H1 (cell line): ENCODE data around the gene SLC25A27. TPM values are rescaled to one million over a fixed set of nuclear protein-coding genes. Genes with fewer than 3 reads are reported as not detected.

Experiments
- CTCF ChIA-PET: fragments of 300-600 bp; sonication (Branson Sonifier 250); formaldehyde crosslinking; loops from one replicate; lab custom pipeline; 2021; ENCODE audit not compliant: partially characterized antibody; lab: Charles Lee
- POLR2A ChIA-PET: fragments of 300-600 bp; sonication (Branson Sonifier 250); formaldehyde crosslinking; loops from one replicate; lab custom pipeline; 2021; ENCODE audit warnings: inconsistent platforms; ENCODE audit not compliant: partially characterized antibody; lab: Charles Lee
- DNase-seq, 2 experiments: peaks; one replicate each; pipeline versions ENCODE4 v3.0.0 to v3.0.0-alpha.2; 2010 to 2022; ENCODE audit warnings: low spot score in 2 of 2, low read depth in 1 of 2, mixed read lengths in 1 of 2
- FAIRE-seq: peaks from 2 replicates; lab custom pipeline; 2011; peaks lifted over from hg19 to GRCh38; lab: Jason Lieb, UNC
- H2AFZ ChIP-seq: 2 replicates; pipeline ENCODE4 v1.8.1; 2012; ENCODE audit warnings: low read length, inconsistent platforms
- H2AK5ac ChIP-seq: 2 replicates; pipeline ENCODE4 v1.6.1; 2013; ENCODE audit warnings: low read depth, low read length
- H2BK120ac ChIP-seq: replicated peaks from 2 replicates; pipeline ENCODE3; 2013; ENCODE audit warnings: low read depth, low read length, inconsistent platforms
- H2BK12ac ChIP-seq: 2 replicates; pipeline ENCODE4 v1.6.1; 2013; ENCODE audit warnings: low read depth, low read length
- H2BK15ac ChIP-seq: 2 replicates; pipeline ENCODE4 v1.6.1; 2013; ENCODE audit warnings: low read length
- H2BK20ac ChIP-seq: 2 replicates; pipeline ENCODE4 v1.6.1; 2013; ENCODE audit warnings: low read length
- H2BK5ac ChIP-seq: 2 replicates; pipeline ENCODE4 v1.6.1; 2013; ENCODE audit warnings: low read depth, low read length
- H3K14ac ChIP-seq: 2 replicates; pipeline ENCODE4 v1.6.1; 2013; ENCODE audit warnings: inconsistent platforms; ENCODE audit not compliant: insufficient read length
- H3K18ac ChIP-seq: 2 replicates; pipeline ENCODE4 v1.6.1; 2013; ENCODE audit warnings: low read length; ENCODE audit errors: extremely low read depth
- H3K23ac ChIP-seq: 2 replicates; pipeline ENCODE4 v1.6.1; 2013; ENCODE audit warnings: inconsistent platforms; ENCODE audit not compliant: insufficient read length
- H3K23me2 ChIP-seq: 2 replicates; pipeline ENCODE4 v1.6.1; 2013; ENCODE audit warnings: low read depth, low read length
- H3K27ac ChIP-seq: 2 replicates; pipeline ENCODE4 v1.6.1; 2011; ENCODE audit warnings: low read depth, low read length, inconsistent platforms
- H3K27me3 ChIP-seq, 4 experiments: replicated peaks in 1 of 4; 1 replicate in 1 of 4; 2 replicates in 3 of 4; pipeline versions ENCODE4 v1.6.1 to v1.8.1; 2011 to 2013; ENCODE audit warnings: low read length in 3 of 4, mild to moderate bottlenecking in 3 of 4, inconsistent platforms in 2 of 4, mixed read lengths in 2 of 4, moderate library complexity in 1 of 4; ENCODE audit not compliant: control insufficient read depth in 3 of 4, insufficient read depth in 3 of 4; ENCODE audit errors: extremely low read depth in 1 of 4
- H3K36me3 ChIP-seq, 4 experiments: 2 replicates each; pipeline versions ENCODE4 v1.6.1 to v1.8.1; 2011 to 2013; ENCODE audit warnings: mild to moderate bottlenecking in 4 of 4, low read length in 3 of 4, moderate library complexity in 2 of 4, control low read depth in 1 of 4, inconsistent platforms in 1 of 4; ENCODE audit not compliant: insufficient read depth in 4 of 4, control insufficient read depth in 2 of 4
- H3K4ac ChIP-seq: replicated peaks from 2 replicates; pipeline ENCODE3; 2013; ENCODE audit warnings: low read length, low read depth, mixed read lengths, inconsistent platforms; ENCODE audit not compliant: insufficient read length
- H3K4me1 ChIP-seq, 4 experiments: replicated peaks in 1 of 4; 1 replicate in 1 of 4; 2 replicates in 3 of 4; pipeline versions ENCODE4 v1.6.1 to v1.8.1; 2011 to 2013; ENCODE audit warnings: low read length in 3 of 4, inconsistent platforms in 2 of 4, mixed read lengths in 1 of 4; ENCODE audit not compliant: insufficient read depth in 4 of 4, control insufficient read depth in 3 of 4
- H3K4me2 ChIP-seq, 2 experiments: 2 replicates each; pipeline versions ENCODE4 v1.6.1 to v1.8.1; 2011 to 2013; ENCODE audit warnings: low read depth in 2 of 2, low read length in 2 of 2, control low read depth in 1 of 2, inconsistent platforms in 1 of 2, mild to moderate bottlenecking in 1 of 2; ENCODE audit not compliant: insufficient read depth in 1 of 2
- H3K4me3 ChIP-seq, 4 experiments: fragments of 200-600, 300-600 bp in 1 of 4; sonication (generic), shearing (Covaris generic), sonication (Bioruptor Twin) in 1 of 4; 2 replicates each; pipeline versions ENCODE4 v1.5.1 to v1.8.1; 2011 to 2016; ENCODE audit warnings: low read length in 4 of 4, low read depth in 3 of 4, control low read depth in 2 of 4, inconsistent platforms in 2 of 4, mild to moderate bottlenecking in 2 of 4, mixed read lengths in 1 of 4, moderate library complexity in 1 of 4; ENCODE audit not compliant: insufficient read depth in 2 of 4; ENCODE audit errors: extremely low read depth in 1 of 4
- H3K56ac ChIP-seq: replicated peaks from 2 replicates; pipeline ENCODE3; 2013; ENCODE audit warnings: low read depth, mild to moderate bottlenecking, mixed read lengths, low read length, inconsistent platforms; ENCODE audit not compliant: insufficient read length
- H3K79me1 ChIP-seq: 2 replicates; pipeline ENCODE4 v1.6.1; 2013; ENCODE audit warnings: low read depth, low read length, control low read depth
- H3K79me2 ChIP-seq, 2 experiments: 2 replicates each; pipeline versions ENCODE4 v1.6.1 to v1.8.1; 2012 to 2013; ENCODE audit warnings: low read length in 2 of 2, mild to moderate bottlenecking in 2 of 2, inconsistent platforms in 1 of 2; ENCODE audit not compliant: insufficient read depth in 2 of 2, control insufficient read depth in 1 of 2
- H3K9ac ChIP-seq, 4 experiments: replicated peaks in 1 of 4; 1 replicate in 1 of 4; 2 replicates in 3 of 4; pipeline versions ENCODE4 v1.6.1 to v1.8.1; 2011 to 2013; ENCODE audit warnings: low read depth in 3 of 4, low read length in 3 of 4, control low read depth in 2 of 4, mild to moderate bottlenecking in 2 of 4, moderate library complexity in 2 of 4, inconsistent platforms in 1 of 4; ENCODE audit errors: extremely low read depth in 1 of 4
- H3K9me3 ChIP-seq, 2 experiments: 2 replicates each; pipeline versions ENCODE4 v1.6.1 to v1.8.1; 2012 to 2013; ENCODE audit warnings: mild to moderate bottlenecking in 2 of 2, moderate library complexity in 2 of 2, control low read depth in 1 of 2, inconsistent platforms in 1 of 2, low read depth in 1 of 2, low read length in 1 of 2, mixed read lengths in 1 of 2; ENCODE audit not compliant: insufficient read depth in 2 of 2
- H4K20me1 ChIP-seq, 2 experiments: replicated peaks in 1 of 2; 2 replicates each; pipeline versions ENCODE3 to v1.8.1; 2011 to 2013; ENCODE audit warnings: inconsistent platforms in 2 of 2, low read length in 2 of 2, mild to moderate bottlenecking in 1 of 2; ENCODE audit not compliant: insufficient read depth in 2 of 2, control insufficient read depth in 1 of 2
- H4K5ac ChIP-seq: 2 replicates; pipeline ENCODE4 v1.6.1; 2013; ENCODE audit warnings: low read length, low read depth, mixed read lengths, inconsistent platforms; ENCODE audit not compliant: insufficient read length
- H4K8ac ChIP-seq: 2 replicates; pipeline ENCODE4 v1.8.0; 2013; ENCODE audit warnings: mild to moderate bottlenecking, moderate library complexity, low read length, inconsistent platforms; ENCODE audit not compliant: insufficient read depth; ENCODE audit errors: extremely low read depth
- H4K91ac ChIP-seq: replicated peaks from 2 replicates; pipeline ENCODE3; 2013; ENCODE audit warnings: low read length, mixed read lengths, inconsistent platforms; ENCODE audit not compliant: insufficient read length
- ATF3 ChIP-seq: IDR thresholded peaks from 2 replicates; pipeline ENCODE4 v1.6.1; 2011; ENCODE audit warnings: low read depth, mild to moderate bottlenecking, low read length; ENCODE audit not compliant: insufficient read depth
- POU5F1 ChIP-seq: IDR thresholded peaks from 2 replicates; pipeline ENCODE4 v1.6.1; 2011; ENCODE audit warnings: low read depth, mild to moderate bottlenecking, low read length, moderate library complexity
- WGBS, 2 experiments: shearing (Covaris generic) in 1 of 2; methylation state at CpG; one replicate each; pipeline versions ENCODE4 v1.1.6 to v1.1.7; 2013 to 2015; ENCODE audit warnings: low lambda C conversion rate in 2 of 2, mixed read lengths in 2 of 2, inconsistent platforms in 1 of 2, low coverage in 1 of 2, missing lambda C conversion rate in 1 of 2; ENCODE audit not compliant: insufficient replicate concordance in 2 of 2, insufficient coverage in 1 of 2, insufficient read length in 1 of 2; ENCODE audit errors: extremely low coverage in 1 of 2, missing lambda C conversion rate in 1 of 2; 5-methylcytosine and 5-hydroxymethylcytosine counted together
- polyA plus RNA-seq, 7 experiments: library from polyadenylated mRNA; depleted of rRNA in 3 of 7; stranded (reverse) in 5 of 7; unstranded in 2 of 7; fragments of >200 nt in 5 of 7; fragments of 200-250 nt in 2 of 7; gene quantifications; 1 replicate in 5 of 7; 2 replicates in 1 of 7; 4 replicates in 1 of 7; pipeline versions ENCODE4 v1.2.1 to v1.2.3, GENCODE V29; 2011 to 2013; ENCODE audit warnings: missing spikeins in 2 of 7, mixed read lengths in 2 of 7
- total RNA-seq: library from RNA; stranded (reverse); fragmentation: NEBNext Ultra II Directional; extraction: Animal tissue kit (Norgen Biotek cat#: 25700); gene quantifications from 2 replicates; pipeline ENCODE4 v1.2.1, GENCODE V29; 2021

SLC25A27 gene
- total and polyA plus RNA-seq, 2 of the 8 experiments (the other 6 are each of a cell fraction or from before 2014, with no cell fraction given) = 7.3 to 8.4 TPM

DNA sequence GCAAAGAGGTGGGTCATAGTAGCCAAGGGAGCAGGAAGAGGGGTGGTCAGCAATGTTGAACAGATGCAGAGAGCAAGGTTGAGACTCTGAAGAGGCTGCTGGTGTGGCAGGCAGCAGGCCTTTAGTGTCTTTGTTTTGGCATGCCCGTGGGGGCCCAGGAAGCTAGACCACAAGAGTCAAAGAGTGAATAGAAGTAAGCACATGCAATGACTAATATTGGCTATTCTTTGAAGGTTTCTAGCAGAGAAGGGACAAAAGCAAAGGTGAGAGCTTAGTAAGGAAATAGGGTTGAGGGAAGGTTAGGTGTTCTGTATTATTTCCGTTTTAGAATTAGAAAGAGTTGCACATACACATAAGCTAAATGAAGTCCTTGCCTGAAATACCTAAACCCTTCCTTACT, 53.7 kb downstream of the SLC25A27 start:
- H4K91ac ChIP-seq = no peak overlapping the region
- no peaks in the 10 kb centered on the region for H3K23me2 ChIP-seq
- no peak overlapping the region for H2BK120ac ChIP-seq
- no peak overlapping the region for H3K56ac ChIP-seq
- no peaks in the 10 kb centered on the region for H3K9me3 ChIP-seq
- H3K27ac ChIP-seq = no peak overlapping the region
- FAIRE-seq (no peak), DNase-seq (no peak)
- H3K4ac ChIP-seq = no peak overlapping the region
- no peak overlapping the region for H3K23ac ChIP-seq
- no peaks in the 10 kb centered on the region for H3K27me3 ChIP-seq
- no peaks in the 10 kb centered on the region for H3K4me1 ChIP-seq
- H2BK20ac ChIP-seq = no peak overlapping the region
- no peak overlapping the region for H3K18ac ChIP-seq
- no peak overlapping the region for H2BK12ac ChIP-seq
- TF ChIP-seq POU5F1 (no peak), ATF3 (no peak)
- no peaks in the 10 kb centered on the region for H4K20me1 ChIP-seq
- WGBS, 2 experiments = 66% methylated on average over 2 of the region's 2 CpGs; no CpG with 5 or more reads in 1 of the 2 experiments
- POLR2A ChIA-PET = interaction anchor here (0.9 kb wide), 1 partner anchor 69 kb away, joined by 3 read pairs; no protein-coding TSS in a partner anchor
- no peak overlapping the region for H2AK5ac ChIP-seq
- no peak overlapping the region for H2BK15ac ChIP-seq
- H4K5ac ChIP-seq = no peak overlapping the region
- H4K8ac ChIP-seq = no peak overlapping the region; the same call in 1 of the 2 replicates
- H3K14ac ChIP-seq = no peak overlapping the region
- no peak overlapping the region for H2AFZ ChIP-seq
- CTCF ChIA-PET = interaction anchor here (0.8 to 1.4 kb wide), 7 partner anchors 8 to 137 kb away, joined by 3 to 4 read pairs (median 3); partner anchors contain the start of gene PLA2G7
- H2BK5ac ChIP-seq = no peak overlapping the region
- no peak overlapping the region for H3K4me2 ChIP-seq
- no peaks in the 10 kb centered on the region for H3K36me3 ChIP-seq
- H3K79me1 ChIP-seq = no peaks in the 10 kb centered on the region
- no peak overlapping the region for H3K4me3 ChIP-seq
- no peaks in the 10 kb centered on the region for H3K79me2 ChIP-seq
- no peak overlapping the region for H3K9ac ChIP-seq
